Activated CD8-positive, alpha-beta memory T cell treated with anti-CD3 and anti-CD28 coated beads for 4 hours (primary cell): ENCODE data around the gene EIF5A.
"Not testable (repeated sequence)": the region's sequence is repeated elsewhere in the genome, so short reads cannot be mapped to it uniquely, and the experiment has no call there.

ENCODE experiments used
- DNase-seq, 2 donors: peaks; one replicate each; pipeline ENCODE4 v3.0.0-alpha.2; 2020; ENCODE audit warnings: low read depth in 2 of 2

EIF5A gene

DNA sequence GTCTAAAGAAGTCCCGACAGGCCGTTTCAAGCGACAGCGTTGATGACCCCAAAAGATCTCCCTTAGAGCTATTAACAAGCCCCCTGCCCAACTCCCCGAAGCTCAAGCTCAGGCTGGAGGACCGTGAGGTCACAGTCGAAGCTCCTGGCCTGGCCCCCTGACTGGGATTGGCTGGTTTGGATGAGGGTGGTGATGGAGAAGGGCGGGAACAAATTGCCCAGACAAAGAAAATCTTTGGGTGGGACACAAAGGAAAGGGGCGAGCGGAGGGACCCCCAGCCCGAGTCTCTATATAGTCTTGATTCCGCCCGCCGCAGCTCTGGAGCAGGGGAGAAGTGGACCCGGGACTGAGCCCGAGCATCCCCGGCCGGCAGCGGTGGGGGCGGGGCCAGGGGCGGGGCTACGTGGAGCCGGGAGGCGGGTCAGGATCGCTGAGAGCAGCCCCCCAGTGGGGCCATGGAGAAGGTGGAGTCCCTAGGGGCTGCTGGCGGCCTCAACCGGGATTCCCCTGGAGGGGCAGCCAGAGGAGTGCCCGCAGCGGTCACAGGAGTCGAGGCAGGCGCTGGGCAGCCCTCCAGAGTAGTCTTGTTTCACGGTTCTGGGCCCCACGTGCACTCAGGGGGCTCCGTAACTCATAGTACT, 22.7 kb downstream of the EIF5A start:
- DNase-seq: peak; percentile 51 to 60

DNA sequence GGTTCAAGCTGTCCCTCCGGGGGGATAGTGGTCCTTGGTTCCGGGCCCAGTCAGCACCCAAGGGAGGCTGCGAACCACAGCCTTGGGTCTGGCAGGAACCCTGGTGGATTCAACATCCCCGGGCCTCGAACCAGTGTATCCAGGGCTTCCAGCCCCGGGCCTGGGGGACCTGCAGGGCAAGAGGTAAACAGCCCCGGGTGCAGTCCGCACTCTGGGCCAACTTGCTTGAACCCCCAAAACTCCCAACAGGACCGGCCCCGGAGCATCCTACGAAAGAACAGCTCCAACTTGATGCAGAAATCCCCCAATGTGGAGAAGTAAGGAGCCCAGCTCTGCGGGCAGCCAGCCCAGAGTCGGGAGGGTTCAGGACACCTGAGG, 23.2 kb downstream of the EIF5A start:
- no peak for DNase-seq

DNA sequence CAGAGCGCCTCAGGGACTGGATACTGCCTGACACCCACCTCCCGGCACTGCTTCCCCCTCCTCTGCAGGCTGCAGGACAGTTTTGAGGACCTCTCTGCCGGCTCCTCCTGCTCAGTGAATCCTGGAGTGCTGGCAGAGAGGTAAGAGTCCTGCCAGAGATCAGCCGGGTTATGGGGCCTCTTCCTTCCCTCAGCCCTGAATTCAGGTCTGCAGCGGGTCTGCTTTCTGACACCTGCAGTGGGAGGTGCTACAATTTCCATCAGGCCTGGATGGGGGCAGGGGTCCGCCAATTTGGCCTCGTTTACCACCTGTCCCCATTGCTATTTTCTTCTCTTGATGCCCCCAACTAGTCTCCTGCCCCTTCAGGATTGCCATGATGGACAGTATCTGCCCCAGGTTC, 24.7 kb downstream of the EIF5A start:
- DNase-seq: no peak

DNA sequence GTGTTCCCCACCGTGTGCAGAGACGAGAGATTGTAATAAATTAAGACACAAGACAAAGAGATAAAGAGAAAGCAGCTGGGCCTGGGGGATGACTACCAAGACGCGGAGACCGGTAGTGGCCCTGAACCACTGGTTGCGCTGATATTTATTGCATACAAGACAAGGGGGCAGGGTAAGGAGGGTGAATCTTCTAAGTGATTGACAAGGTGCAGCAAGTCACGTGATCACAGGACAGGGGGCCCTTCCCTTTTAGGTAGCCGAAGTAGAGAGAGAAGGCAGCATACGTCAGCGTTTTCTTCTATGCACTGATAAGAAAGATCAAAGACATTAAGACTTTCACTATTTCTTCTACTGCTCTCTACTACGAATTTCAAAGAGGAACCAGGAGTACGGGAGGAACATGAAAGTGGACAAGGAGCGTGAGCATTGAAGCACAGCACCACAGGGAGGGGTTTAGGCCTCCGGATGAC, 25.2 kb downstream of the EIF5A start:
- not testable (repeated sequence) for DNase-seq

DNA sequence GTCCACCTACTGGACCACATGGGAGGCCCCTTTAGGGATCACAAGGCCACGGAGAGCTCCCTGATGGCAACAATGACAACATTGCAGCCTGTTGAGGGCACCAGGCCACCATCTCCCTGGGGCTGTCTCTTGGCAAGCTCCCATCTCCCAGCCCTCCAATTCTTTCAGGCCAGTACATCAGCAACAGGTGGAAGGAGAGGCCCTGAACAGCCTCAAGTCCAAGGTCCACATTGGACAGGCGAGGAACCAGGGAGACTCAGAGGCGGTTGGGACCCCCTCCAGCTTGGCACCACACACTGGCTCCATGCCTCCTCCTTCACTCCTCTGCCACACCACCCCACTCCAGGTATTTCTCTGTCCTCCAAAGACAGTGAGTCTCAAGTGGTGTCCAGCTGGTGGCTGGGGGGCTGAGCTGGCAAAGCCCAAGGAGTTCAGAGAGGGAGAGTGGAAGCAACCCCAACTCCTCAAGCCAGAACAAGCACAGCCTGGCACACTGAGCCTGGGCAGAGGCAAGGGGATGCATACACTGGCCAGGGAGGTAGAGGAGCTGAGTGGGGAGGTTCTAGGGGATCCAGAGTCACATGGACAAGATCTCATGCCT, 27.6 kb downstream of the EIF5A start:
- no peak for DNase-seq

DNA sequence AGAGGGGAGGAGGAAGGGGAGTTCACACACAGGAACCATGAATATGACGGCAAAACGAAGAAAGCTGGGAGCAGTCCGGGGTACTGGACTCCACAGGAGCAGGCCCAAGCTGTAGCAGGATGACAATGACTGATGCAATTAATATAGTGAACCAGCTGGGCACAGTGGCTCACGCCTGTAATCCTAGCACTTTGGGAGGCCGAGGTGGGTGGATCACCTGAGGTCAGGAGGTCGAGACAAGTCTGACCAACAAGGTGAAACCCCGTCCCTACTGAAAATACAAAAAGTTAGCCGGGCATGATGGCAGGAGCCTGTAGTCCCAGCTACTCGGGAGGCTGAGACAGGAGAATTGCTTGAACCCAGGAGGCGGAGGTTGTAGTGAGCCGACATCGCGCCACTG, 28.3 kb downstream of the EIF5A start:
- not testable (repeated sequence) for DNase-seq

DNA sequence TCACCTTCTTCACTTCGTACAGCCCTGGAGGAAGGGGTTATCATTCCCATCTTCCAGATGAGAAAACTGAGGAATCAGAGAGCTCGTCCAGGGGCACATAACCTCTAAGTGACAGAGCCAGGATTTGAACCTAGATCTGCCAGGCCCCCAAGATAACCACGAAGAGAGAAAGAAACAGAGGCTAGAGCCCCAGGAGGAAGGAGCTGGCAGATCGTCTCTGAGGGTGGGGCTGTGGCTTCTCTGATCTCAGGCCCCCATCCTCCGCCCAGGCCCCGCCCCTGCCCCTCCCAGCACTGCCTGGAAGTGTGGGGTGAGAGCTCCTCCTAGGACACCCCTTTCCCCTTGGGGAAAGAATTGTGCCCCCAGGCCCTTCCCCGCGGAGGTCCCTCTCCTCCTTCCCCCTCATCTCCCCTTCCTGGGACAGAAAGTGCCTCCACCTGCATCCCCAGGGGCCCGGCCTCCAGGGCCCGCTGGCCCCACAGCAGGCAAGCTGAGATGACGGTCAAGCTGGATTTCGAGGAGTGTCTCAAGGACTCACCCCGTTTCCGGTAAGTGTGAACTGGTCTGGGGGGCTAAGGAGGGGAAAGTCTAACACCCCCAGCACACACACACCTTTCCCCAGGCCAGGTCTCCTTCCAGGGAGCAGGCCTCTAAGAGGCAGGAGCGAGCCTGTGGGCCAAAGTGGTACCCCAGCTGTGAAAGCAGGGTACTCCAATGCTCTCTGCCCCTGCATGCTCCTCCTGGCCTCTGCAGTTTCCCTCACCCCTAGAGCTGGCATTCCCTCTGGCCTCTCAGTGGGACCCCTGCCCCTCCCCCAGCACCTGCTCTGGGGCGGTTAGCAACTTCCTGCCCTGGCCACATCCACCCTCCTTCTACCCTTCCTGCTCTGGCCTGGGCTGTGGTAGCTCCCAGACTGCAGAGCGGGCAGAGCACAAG, 29.1 kb downstream of the EIF5A start, which contains the start of gene ACAP1:
Gene ACAP1 (plus strand): TSS at position 290 of the 936 bp plus-strand sequence. CDS start 206 bp downstream, at position 496.
- DNase-seq: peak; percentile 69 to 70

DNA sequence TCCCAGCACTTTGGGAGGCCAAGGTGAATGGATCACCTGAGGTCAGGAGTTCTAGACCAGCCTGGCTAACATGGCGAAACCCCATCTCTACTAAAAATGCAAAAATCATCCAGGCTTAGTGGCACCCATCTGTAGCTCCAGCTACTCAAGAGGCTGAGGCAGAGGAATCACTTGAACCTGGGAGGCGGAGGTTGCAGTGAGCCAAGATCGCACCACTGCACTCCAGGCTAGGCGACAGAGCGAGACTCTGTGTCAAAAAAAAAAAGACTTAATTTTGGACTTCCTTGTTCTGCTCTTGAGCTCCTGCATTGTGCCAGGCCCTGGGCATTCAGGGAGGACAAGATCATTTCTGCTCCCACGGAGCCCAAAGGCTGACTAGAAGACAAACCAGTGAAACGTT, 30.2 kb downstream of the EIF5A start:
- not testable (repeated sequence) for DNase-seq

DNA sequence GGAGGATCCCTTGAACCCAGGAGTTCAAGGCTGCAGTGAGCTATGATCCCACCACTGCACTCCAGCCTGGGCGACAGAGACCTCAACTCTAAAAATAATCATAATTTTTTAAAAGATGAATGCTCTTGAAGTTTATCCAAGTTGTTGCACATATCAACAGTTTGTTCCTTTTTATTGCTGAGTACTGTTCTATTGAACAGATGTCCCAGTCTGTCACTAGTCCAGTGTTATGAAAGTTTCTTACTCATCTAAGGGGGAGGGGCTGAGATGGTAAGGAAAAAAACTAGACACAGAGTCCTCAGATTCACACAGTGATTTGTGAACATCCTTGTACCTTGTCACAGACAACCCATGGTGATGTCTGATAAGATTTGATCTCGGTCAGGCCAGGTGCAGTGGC, 32.8 kb downstream of the EIF5A start:
- DNase-seq: no peak

DNA sequence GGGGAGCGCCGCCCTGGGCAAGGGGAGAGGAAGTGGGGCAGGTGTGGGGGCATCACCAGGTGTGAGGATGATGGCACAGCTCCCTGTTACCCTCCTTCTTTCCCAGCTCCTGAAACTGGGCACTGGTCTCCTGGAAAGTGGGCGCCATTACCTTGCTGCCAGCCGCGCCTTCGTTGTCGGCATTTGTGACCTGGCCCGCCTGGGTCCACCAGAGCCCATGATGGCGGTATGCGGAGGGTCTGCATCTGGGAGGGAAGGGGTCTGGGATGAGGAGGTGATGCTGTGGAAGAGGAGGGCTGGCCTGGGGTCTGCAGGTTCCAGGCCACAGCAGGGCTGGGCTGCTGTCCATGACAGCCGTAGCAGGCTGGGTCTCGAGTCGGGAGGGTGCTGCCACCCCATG, 34.4 kb downstream of the EIF5A start:
- no peak for DNase-seq

DNA sequence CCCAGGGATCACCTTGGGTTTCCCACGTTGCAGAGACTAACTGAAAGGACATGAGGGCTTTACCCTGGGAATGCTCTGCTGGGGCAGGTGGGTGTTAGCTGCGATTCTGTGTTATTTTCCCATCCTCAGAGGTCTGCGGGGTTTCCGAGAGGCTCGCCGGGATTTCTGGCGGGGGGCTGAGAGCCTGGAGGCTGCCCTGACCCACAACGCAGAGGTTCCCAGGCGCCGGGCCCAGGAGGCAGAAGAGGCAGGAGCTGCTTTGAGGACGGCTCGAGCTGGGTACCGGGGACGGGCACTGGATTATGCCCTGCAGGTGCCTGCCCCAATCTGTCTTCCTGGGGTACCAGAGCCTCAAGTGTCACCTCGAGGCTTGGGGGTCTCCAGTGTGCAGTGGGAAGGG, 35.8 kb downstream of the EIF5A start:
- no peak for DNase-seq

DNA sequence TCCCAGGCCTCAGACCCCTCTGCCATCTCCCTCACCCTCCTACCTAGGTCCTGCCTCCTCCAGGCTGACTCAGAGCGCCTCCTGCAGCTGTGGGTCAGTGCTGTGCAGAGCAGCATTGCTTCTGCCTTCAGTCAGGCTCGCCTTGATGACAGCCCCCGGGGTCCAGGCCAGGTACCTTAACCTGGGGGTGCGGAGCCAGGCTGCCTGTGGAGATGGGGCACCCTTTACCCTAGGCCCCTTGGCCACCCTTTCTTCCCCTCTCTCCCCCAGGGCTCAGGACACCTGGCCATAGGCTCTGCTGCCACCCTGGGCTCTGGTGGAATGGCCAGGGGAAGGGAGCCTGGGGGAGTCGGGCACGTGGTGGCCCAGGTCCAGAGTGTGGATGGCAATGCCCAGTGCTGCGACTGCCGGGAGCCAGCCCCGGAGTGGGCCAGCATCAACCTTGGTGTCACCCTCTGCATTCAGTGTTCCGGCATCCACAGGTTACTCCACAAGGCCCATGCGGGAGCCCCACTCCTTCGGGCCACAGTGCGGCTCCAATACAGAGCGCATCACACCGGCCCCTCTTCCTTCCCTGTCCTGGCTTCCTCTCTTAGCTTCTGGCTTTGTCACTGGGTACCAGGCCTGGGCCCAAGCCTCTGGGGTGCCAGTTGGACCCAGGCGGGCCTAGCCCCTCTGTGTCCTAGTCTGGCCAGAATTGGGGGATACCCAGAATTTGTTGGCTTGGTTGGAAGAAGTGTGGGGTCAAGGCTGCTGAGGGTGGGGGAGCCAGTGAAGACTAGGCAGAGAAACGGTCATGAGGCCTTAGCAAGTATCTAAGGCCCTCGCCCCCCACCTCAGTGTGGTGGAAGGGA, 39.6 kb downstream of the EIF5A start:
- DNase-seq: no peak

DNA sequence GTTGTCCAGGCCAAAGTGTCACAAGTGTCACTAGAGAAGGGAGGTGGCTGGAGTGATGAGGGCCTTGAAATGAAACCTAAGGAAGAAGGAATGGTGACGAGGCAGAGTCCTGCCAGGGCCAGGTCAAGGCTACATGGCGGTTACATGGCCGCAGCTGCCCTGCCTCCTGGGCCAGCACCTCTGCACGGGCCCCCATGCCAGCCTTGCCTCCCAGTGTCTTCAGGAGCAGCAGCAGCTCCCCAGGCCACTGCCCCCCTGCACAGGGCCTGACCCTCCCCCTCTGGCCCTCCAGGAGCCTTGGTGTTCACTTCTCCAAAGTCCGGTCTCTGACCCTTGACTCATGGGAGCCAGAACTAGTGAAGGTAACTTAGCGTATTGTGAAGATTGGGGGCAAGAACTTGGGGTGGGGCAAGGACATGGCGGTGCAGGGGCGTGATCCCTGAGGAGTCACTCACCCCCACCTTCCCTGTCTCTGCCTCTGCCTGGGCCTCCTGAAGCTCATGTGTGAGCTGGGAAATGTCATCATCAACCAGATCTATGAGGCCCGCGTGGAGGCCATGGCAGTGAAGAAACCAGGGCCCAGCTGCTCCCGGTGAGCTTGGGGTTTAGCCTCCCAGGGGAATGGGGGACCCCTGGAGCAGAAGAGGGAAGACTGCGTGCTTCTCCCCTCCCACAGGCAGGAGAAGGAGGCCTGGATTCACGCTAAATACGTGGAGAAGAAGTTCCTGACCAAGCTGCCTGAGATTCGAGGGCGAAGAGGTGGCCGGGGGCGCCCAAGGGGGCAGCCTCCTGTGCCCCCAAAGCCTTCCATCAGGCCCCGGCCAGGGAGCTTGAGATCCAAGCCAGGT, 40.4 kb downstream of the EIF5A start:
- DNase-seq: no peak

DNA sequence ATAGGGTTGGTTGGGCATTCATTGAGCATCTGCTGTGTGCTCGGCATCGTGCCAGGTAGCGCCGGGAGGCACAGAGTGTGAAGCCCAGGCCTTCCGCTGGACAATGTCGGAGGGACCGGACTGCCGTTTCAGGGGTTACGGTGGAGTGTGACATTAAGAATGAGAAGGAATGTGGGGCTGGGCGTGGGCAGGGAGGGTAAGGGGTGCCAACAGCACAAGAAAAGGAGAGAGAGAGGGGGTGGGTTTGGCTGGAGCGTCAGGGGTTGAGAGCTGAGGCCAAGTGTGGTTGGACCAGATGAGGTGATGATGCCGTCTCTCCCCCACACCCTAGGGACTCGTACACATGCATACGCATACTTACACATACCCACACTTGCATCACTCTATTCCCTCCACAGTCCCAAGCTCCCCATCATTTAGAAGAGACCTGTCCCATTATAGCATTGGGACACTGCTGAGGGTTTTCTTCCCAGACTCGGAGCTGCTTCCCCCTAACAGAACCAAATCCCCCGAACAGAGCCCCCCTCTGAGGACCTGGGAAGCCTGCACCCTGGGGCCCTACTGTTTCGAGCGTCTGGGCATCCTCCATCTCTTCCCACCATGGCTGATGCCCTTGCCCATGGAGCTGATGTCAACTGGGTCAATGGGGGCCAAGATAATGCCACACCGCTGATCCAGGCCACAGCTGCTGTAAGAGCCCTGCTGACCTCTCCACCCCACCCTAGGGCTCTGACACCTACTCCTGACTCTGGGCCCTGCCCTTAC, 41.2 kb downstream of the EIF5A start:
- no peak for DNase-seq

DNA sequence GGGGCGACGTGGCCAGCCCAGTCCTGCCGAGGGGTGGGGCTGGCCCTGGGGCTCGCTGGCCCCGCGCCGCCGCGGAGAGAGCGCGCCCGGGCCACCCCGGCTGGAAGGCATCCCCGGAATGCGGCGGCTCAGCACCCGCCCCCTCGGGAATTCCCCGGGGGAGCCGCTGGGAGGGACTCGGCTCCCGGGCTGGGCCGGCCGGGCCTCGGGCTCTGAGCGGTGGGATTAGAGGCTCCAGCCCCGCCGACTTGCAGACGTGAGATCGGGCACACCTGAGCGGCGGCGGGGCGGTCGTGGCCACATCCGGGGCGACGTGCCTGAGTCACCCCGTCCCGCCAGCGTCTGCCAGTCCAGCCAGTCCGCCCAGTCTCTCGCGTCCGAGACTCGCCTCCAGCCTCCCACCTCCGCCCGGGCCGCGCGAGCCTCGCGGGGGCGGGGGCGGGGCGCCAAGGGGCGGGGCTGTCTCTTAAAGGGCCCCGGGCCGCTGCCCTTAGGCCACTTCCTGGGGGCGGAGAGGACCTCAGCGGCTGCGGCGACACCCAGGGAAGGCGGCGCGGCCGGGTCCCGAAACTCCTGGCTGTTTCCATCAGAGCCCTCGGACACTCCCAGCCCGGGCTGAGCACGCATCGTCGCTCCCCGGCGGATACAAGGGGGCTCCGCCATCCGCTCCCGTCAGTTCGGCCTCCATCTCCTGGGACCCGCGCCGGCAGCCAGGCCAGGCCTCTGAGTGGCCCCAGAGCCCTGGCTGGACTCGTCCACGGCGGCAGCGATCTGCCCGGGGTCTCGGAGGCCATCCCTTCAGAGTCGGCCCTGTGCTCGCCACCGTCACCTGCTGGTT, 44.5 kb downstream of the EIF5A start, which contains the start of gene KCTD11:
Gene KCTD11 (plus strand): TSS at position 498 of the 838 bp plus-strand sequence.
- peak; percentile 47 to 66 for DNase-seq

DNA sequence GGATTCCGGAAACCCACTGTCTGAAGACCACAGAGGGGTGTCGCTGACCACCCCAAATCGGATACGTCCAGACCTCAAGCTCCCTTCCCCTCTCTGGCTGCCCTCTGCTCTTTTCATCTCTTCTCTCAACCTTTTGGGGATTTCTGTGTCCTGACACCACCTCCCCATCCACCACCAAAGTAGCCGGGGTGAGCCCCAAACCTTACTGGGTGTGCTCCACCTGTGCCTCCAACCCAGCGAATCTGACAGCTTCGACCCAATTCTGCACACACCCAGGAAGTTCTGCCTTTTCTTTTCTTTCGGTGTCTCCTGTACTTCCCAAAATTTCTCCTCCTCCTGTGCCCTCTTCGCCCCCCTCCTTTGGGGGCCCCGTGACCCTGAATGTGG, 45.1 kb downstream of the EIF5A start:
- no peak for DNase-seq

DNA sequence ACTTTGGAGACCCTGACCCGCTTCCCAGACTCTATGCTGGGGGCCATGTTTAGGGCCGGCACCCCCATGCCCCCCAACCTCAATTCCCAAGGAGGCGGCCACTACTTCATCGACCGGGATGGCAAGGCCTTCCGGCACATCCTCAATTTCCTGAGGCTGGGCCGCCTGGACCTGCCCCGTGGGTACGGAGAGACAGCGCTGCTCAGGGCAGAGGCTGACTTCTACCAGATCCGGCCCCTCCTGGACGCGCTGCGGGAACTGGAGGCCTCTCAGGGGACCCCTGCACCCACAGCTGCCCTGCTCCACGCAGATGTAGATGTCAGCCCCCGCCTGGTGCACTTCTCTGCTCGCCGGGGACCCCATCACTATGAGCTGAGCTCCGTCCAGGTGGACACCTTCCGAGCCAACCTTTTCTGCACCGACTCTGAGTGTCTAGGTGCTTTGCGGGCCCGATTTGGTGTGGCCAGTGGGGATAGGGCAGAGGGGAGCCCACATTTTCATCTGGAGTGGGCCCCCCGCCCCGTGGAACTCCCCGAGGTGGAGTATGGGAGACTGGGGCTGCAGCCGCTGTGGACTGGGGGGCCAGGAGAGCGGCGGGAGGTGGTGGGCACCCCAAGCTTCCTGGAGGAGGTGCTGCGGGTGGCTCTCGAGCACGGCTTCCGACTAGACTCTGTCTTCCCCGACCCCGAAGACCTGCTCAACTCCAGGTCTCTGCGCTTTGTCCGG, 45.6 kb downstream of the EIF5A start:
- no peak for DNase-seq

DNA sequence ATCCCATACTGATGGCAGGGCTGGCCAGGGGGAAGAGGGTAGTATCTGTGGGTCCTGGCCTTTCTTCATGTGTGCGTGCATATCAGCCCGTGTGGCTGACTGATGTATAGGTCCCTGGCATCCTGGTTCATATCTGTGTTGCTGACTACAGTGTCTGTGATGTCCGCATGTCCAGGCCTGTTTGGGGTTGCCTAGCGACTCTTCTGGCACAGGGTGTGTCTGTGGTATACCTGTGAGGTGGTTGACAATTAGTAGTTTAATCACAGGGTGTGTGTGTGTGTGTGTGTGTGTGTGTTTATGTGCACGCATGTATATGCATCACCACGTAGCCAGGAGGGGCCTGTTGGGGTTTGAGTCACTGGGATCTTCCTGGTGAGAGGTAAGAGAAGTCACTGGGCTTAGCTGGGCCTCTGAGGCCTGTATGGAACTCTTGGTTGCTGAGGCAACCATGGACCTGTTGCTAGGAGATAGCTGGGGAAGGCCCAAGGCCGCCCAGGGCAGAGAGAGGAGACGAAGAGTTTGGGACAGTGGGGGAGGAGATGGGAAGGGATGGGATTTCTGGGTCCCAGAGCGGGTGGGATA, 46.9 kb downstream of the EIF5A start:
- DNase-seq: no peak
